HG03196 (cell line): ENCODE measurements around the gene AFAP1L2.
"Not testable (repeated sequence)": the region's sequence is repeated elsewhere in the genome, so short reads cannot be mapped to it uniquely, and the experiment has no call there.

ENCODE experiments used
- ATAC-seq: cut with Tn5 transposase; IDR thresholded peaks from one replicate; pipeline ENCODE4 v1.9.1; 2021; ENCODE audit not compliant: unreplicated experiment

Gene AFAP1L2

GRCh38 chr10:114363745-114364454 lies 40.4 kb downstream of the AFAP1L2 start:
- no peak for ATAC-seq

- ATAC-seq = no peak
Observed at GRCh38 chr10:114362826-114363355, 41.4 kb downstream of the AFAP1L2 start.

DNA sequence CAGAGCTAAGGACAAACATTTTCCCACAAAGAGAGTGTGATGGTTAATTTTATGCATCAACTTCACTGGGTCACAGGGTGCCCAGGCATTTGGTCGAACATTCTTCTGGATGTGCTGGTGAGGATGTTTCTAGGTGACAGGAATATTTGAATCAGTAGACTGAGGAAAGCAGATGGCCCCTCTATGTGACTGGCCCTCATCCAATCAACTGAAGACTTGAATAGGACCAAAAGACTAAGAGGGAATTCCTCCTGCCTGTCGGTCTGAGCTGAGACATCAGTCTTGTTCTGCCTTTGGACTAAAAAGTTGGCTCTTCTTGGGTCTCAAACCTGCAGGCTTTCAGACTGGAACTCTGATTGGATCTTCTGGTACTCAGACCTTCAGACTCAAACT lies 44.4 kb downstream of the AFAP1L2 start:
- ATAC-seq = no peak

- ATAC-seq = no peak
Observed at GRCh38 chr10:114359041-114359952, 45.0 kb downstream of the AFAP1L2 start.

- ATAC-seq = no peak
Observed at GRCh38 chr10:114357515-114357996, 46.7 kb downstream of the AFAP1L2 start.

GRCh38 chr10:114356751-114357514 lies 47.4 kb downstream of the AFAP1L2 start:
- ATAC-seq = no peak

GRCh38 chr10:114356126-114356525 lies 48.2 kb downstream of the AFAP1L2 start:
- no peak for ATAC-seq

DNA sequence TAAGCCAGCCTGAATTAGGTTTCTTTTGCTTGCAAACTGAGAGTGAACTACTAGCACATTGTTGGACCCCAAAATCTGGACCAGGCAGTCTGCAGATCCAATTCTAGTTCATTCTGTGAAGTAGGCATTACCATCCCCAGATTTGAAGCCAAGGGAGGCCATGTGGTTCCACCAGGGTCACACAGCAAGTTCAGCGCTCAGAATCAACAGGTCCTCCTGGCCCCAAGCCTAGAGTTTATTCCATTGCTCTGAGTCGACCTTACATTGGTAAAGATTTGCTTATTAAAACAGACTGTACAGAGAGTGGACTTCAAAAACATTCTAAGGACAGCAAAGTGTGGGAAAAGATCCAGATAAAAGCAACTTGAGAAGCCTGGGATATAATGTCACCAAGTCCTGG lies 50.9 kb downstream of the AFAP1L2 start:
- no peak for ATAC-seq

- no peak for ATAC-seq
Observed at GRCh38 chr10:114352653-114353298, 51.5 kb downstream of the AFAP1L2 start.

- no peak for ATAC-seq
Observed at GRCh38 chr10:114350751-114351150, 53.6 kb downstream of the AFAP1L2 start.

GRCh38 chr10:114349522-114350215 lies 54.6 kb downstream of the AFAP1L2 start:
- ATAC-seq = no peak

- not testable (repeated sequence) for ATAC-seq
Observed at GRCh38 chr10:114349071-114349470, 55.2 kb downstream of the AFAP1L2 start.

GRCh38 chr10:114347791-114348190 lies 56.5 kb downstream of the AFAP1L2 start:
- ATAC-seq = no peak

GRCh38 chr10:114347241-114347640 lies 57.1 kb downstream of the AFAP1L2 start:
- ATAC-seq = no peak

GRCh38 chr10:114346176-114347031 lies 57.9 kb downstream of the AFAP1L2 start:
- no peak for ATAC-seq

- ATAC-seq = no peak
Observed at GRCh38 chr10:114345701-114346100, 58.6 kb downstream of the AFAP1L2 start.

- no peak for ATAC-seq
Observed at GRCh38 chr10:114343623-114344505, 60.4 kb downstream of the AFAP1L2 start.

DNA sequence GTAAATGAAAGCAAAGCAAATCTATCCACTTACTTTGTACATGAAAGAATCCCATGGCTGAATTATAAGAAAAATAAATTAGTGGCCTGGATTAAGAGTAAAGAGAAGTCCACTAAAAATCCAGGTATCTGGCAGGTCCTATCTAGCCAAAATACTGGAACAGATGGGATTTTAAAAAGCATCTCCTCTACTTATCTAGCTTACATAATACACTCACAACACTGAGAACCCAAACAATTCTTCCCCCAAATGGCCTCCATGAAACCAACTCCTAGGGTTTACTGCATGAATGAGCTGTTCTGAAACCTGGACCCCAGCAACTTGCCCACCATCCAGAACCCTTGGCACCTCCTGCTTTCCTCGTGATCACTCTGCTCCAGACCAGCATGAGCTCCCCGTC lies 61.3 kb downstream of the AFAP1L2 start:
- no peak for ATAC-seq
